ENCODE measurements around the gene RIN3. TPM values are rescaled to one million over a fixed set of nuclear protein-coding genes. Genes with fewer than 3 reads are reported as not detected.

RIN3 gene
- total RNA-seq, 1 donor from 2014 or later: 6.9 TPM

DNA sequence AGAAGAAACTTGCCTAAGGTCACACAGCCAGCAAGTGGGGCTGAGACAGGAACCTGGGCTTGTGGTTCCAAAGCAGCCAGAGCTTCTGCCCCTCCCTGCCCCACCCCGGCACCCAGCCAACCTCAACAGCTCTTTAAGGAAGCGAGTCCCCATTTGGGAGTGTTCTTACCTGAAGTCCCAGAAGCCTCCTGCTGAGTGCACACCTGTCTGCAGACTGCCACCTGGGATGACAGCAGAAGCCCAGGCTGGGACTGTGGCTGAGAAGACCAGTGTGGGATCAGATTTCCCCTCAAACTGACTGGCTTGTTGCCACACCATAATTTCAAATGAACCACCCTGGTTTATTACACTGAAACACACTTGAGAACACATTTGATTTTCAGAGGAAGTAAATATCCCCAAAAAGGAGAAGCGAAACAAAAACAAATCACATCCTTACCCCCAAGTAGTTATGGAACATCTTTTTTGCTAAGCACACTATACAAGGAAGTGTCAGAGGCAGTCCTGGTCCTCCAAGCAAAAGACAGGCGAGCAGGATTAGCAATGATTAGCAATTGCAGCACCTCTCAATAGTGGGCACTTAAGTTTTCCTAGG lies 6.3 kb upstream of the RIN3 start:
- no peak for DNase-seq (ENCODE audit: low spot score, unreplicated experiment)
- no peaks in the 10 kb centered on the region for H3K9me3 Mint-ChIP-seq (ENCODE audit: low read depth)
- H3K27ac Mint-ChIP-seq: no peak overlapping the region
- H3K4me3 Mint-ChIP-seq (ENCODE audit: low read depth): no peak overlapping the region
- TF ChIP-seq, protein P1, sequence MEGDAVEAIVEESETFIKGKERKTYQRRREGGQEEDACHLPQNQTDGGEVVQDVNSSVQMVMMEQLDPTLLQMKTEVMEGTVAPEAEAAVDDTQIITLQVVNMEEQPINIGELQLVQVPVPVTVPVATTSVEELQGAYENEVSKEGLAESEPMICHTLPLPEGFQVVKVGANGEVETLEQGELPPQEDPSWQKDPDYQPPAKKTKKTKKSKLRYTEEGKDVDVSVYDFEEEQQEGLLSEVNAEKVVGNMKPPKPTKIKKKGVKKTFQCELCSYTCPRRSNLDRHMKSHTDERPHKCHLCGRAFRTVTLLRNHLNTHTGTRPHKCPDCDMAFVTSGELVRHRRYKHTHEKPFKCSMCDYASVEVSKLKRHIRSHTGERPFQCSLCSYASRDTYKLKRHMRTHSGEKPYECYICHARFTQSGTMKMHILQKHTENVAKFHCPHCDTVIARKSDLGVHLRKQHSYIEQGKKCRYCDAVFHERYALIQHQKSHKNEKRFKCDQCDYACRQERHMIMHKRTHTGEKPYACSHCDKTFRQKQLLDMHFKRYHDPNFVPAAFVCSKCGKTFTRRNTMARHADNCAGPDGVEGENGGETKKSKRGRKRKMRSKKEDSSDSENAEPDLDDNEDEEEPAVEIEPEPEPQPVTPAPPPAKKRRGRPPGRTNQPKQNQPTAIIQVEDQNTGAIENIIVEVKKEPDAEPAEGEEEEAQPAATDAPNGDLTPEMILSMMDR (IDR thresholded peaks at IDR 0.05; ENCODE audit: unreplicated experiment): no peak
- H3K4me1 Mint-ChIP-seq (ENCODE audit: low read depth): peaks cover 5% of the 10 kb centered on the region
- peaks cover 18% of the 10 kb centered on the region for H3K27me3 Mint-ChIP-seq
- no peaks in the 10 kb centered on the region for H3K36me3 Mint-ChIP-seq (ENCODE audit: insufficient read depth)

DNA sequence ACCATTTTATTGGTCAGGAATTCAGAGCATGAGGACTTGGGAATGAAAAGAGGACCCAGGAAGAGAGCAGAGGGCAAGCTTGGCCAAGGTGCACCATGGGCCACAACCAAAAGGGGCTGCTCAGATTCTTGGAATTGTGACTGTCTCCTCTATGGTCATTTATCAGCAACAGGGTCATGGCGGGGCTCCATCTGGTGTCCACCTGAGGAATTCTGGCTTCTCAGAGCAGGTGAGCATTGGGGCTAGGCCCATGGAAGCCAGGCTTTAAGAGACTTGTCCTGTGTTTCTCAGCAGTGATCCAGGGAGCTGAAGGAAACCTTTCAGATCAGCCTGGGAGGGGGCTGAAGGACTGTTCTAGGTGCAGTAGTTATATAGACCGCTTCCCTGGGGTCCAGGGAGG lies 2.6 kb upstream of the RIN3 start:
- DNase-seq (ENCODE audit: low spot score, unreplicated experiment): no peak
- Mint-ChIP-seq H3K27me3 (peaks cover 32% of the 10 kb centered on the region), H3K36me3 (ENCODE audit: insufficient read depth) (no peaks in the 10 kb centered on the region), H3K9me3 (ENCODE audit: low read depth) (no peaks in the 10 kb centered on the region), H3K4me3 (ENCODE audit: low read depth) (no peak overlapping the region), H3K27ac (no peak overlapping the region), H3K4me1 (ENCODE audit: low read depth) (no peaks in the 10 kb centered on the region)
- TF ChIP-seq, protein P1 (IDR thresholded peaks at IDR 0.05; ENCODE audit: unreplicated experiment): peak; percentile 39

DNA sequence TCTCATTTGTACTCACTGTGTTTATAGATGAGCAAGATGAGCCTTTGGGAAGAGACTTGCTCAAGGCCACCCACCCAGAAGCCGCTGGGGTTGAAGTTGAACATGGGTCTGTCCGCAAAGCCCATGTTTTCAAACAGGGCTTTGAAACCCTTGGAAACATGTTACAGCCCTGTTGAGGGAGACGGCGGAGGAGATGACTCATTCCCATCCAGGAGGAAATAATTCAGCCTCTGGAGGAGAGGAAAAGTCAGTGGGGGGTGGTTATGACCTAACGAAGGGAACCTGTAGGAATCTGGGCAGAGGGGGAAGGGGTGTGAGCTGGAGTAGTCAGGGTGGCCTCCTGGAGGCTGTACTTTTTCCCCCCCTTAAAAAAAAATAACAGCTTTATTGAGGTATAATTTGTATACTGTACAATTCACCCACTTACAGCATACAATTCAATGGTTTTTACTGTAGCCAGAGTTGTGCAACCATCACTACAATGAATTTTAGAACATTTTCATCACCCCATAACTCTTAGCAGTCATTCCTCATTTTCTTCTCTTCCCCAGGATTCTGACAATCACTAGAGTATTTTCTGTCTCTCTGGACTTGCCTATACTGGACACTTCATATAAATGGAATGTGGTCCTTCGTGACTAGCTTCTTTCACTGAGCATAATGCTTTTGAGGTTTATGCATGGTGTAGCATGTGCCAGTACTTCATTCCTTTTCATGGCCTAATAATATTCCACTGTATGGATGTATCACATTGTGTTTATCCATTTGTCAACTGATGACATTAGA lies 1.9 kb upstream of the RIN3 start:
- DNase-seq (ENCODE audit: low spot score, unreplicated experiment): no peak
- no peak overlapping the region for H3K4me3 Mint-ChIP-seq (ENCODE audit: low read depth)
- no peaks in the 10 kb centered on the region for H3K9me3 Mint-ChIP-seq (ENCODE audit: low read depth)
- H3K27me3 Mint-ChIP-seq: peaks cover 37% of the 10 kb centered on the region
- no peak overlapping the region for H3K27ac Mint-ChIP-seq
- TF ChIP-seq, protein P1 (IDR thresholded peaks at IDR 0.05; ENCODE audit: unreplicated experiment): no peak
- H3K36me3 Mint-ChIP-seq (ENCODE audit: insufficient read depth): no peaks in the 10 kb centered on the region
- no peaks in the 10 kb centered on the region for H3K4me1 Mint-ChIP-seq (ENCODE audit: low read depth)

DNA sequence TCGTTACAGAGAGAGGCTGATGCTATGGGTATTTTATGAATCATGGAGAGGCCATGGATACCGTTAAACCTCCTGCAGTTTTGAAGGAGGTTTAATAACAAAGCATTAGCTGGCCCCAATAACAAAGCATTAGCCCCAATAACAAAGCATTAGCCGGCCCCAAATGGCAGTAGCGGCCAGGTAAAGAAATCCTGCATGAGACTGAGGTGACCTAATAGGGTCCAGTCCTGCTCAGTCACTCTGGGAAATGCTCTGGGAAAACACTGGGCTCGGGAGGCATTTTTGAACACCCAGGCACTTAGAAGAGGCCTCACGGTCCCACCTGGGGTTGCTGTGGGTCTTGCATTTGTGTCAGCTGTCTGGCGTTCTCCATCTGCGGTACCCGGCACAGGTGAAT lies 776 bp upstream of the RIN3 start:
- H3K27me3 Mint-ChIP-seq: peaks cover 44% of the 10 kb centered on the region
- TF ChIP-seq, protein P1 (IDR thresholded peaks at IDR 0.05; ENCODE audit: unreplicated experiment): no peak
- no peak overlapping the region for H3K27ac Mint-ChIP-seq
- no peak overlapping the region for H3K4me3 Mint-ChIP-seq (ENCODE audit: low read depth)
- H3K36me3 Mint-ChIP-seq (ENCODE audit: insufficient read depth): no peaks in the 10 kb centered on the region
- no peaks in the 10 kb centered on the region for H3K9me3 Mint-ChIP-seq (ENCODE audit: low read depth)
- no peak for DNase-seq (ENCODE audit: low spot score, unreplicated experiment)
- no peaks in the 10 kb centered on the region for H3K4me1 Mint-ChIP-seq (ENCODE audit: low read depth)

DNA sequence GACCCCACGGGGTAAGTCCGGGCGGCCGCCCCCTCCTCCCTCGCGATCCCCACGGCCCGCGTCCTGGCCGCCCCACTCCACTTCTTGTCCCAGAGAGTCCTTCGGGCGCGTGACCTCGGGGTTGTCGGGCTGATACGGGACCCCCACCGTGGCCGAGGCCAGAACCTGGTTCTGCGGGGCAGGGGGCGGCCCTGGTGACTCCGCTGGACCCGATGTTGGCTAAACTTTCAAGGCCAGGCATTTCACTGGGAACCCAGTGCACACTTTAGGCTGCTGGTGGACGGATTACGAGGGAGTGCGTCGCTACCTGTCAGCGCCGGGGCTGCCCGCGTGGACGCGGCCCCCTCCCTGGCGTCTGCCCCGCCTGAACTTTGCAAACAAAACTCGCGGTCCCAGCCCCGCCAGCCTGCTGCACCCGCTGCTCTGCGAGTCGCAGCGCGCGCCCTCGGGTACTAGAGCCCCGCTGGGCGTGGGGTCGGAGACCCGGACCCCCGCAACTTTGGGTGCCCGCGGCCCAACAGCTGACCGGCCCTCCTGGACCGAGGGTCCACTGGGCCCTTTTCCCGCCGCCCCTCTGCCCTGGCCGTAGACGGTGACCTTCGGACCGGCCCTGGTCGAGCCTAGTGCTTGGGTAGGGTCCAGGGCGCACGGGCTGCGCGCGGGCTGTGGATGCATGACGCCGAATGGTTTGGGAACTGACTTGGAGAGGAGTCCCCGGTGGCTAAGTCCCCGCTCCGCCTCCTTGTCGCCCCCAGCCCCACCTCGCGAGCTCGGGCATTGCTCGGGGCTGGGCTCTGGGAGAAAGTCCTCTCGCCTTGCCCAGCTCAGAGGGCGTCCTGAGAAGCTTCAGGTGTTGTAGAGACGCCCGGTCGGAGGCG lies 624 bp downstream of the RIN3 start:
- peak overlapping the region; percentile 75 for H3K4me3 Mint-ChIP-seq (ENCODE audit: low read depth)
- H3K4me1 Mint-ChIP-seq (ENCODE audit: low read depth): no peaks in the 10 kb centered on the region
- no peaks in the 10 kb centered on the region for H3K36me3 Mint-ChIP-seq (ENCODE audit: insufficient read depth)
- no peak for DNase-seq (ENCODE audit: low spot score, unreplicated experiment)
- peaks cover 40% of the 10 kb centered on the region for H3K27me3 Mint-ChIP-seq
- H3K27ac Mint-ChIP-seq: no peak overlapping the region
- H3K9me3 Mint-ChIP-seq (ENCODE audit: low read depth): no peaks in the 10 kb centered on the region
- TF ChIP-seq, protein P1 (IDR thresholded peaks at IDR 0.05; ENCODE audit: unreplicated experiment): no peak

Data from progenitor cell of endocrine pancreas (in vitro differentiated cells).